Astrocyte (in vitro differentiated cells and primary cell): ENCODE data around the gene STRADA.

ENCODE experiments used
- CTCF ChIP-seq: IDR thresholded peaks from 2 replicates; pipeline ENCODE4 v1.5.1; 2011; ENCODE audit warnings: low read depth, mild to moderate bottlenecking, inconsistent platforms, low read length, moderate library complexity; ENCODE audit not compliant: insufficient read depth
- EZH2 ChIP-seq: IDR thresholded peaks from 2 replicates; pipeline ENCODE4 v1.6.1; 2012; ENCODE audit warnings: mild to moderate bottlenecking, low read length, inconsistent platforms; ENCODE audit not compliant: insufficient read depth

- TF ChIP-seq CTCF (no peak), EZH2 (no peak)
Observed at GRCh38 chr17:63679214-63679613, 62.4 kb downstream of the STRADA start.
